Neural progenitor cell (in vitro differentiated cells): ENCODE measurements around the gene OR6K3.

Experiments used
- EZH2 ChIP-seq: fragments of 200-600 bp; sonication (generic); IDR thresholded peaks from 2 replicates; pipeline ENCODE4 v1.6.1; 2017; ENCODE audit warnings: antibody characterized with exemption, mild to moderate bottlenecking, moderate library complexity
- TF ChIP-seq, protein P1 (sequence below): fragments of 200-600 bp; sonication (generic); IDR thresholded peaks from 2 replicates; pipeline ENCODE4 v1.5.1; 2017; ENCODE audit warnings: antibody characterized with exemption, mild to moderate bottlenecking

DNA sequence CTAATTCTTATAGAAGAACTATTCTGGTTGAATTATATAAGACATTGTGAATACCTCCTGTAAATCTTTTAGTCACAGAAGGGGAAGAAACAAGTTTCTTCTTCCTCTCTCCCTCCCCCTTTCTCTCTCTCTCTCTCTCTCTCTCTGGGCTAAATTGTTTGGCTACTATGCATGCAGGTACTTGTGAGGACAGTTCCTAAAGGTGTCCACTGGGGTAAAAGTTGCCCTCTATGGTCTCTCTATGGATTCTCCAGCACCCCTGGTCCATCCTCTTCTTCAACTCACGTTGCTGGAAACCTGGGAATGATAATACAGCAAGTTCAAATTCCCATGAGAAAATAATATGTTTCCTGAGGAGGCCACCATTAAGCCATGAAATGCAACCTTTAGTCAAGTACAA, 5.8 kb downstream of the OR6K3 start:
- TF ChIP-seq, protein P1, sequence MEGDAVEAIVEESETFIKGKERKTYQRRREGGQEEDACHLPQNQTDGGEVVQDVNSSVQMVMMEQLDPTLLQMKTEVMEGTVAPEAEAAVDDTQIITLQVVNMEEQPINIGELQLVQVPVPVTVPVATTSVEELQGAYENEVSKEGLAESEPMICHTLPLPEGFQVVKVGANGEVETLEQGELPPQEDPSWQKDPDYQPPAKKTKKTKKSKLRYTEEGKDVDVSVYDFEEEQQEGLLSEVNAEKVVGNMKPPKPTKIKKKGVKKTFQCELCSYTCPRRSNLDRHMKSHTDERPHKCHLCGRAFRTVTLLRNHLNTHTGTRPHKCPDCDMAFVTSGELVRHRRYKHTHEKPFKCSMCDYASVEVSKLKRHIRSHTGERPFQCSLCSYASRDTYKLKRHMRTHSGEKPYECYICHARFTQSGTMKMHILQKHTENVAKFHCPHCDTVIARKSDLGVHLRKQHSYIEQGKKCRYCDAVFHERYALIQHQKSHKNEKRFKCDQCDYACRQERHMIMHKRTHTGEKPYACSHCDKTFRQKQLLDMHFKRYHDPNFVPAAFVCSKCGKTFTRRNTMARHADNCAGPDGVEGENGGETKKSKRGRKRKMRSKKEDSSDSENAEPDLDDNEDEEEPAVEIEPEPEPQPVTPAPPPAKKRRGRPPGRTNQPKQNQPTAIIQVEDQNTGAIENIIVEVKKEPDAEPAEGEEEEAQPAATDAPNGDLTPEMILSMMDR: no peak
- TF ChIP-seq EZH2: no peak
